ENCODE measurements around the gene ATP6V1A.

The ATP6V1A gene

DNA sequence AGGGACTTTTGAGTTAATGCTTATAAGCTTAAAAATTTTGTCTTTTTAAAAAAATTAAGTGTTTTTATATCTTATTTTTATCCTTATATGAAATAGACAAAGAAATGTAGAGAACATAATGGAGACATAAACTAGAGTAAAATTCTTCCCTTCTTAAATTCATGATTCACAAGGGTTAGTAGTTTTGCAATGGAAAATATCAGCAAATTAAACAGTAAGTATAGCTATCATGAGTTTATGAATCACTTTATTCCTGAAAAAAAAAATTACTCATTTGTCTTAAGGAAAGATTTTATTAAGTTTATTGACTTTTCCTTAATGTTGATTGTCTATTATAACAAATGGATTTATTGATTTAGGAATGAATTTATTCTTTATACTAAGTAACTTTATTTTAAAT, 4.3 kb downstream of the ATP6V1A start:
- Histone ChIP-seq H3K79me2 (ENCODE audit: control insufficient read depth, insufficient read depth, low read length) (peaks cover 4% of the 10 kb centered on the region), H2AK5ac (ENCODE audit: low read length) (no peak overlapping the region), H3K9ac (ENCODE audit: low read length) (no peak overlapping the region), H4K5ac (ENCODE audit: low read length) (no peak overlapping the region), H3K18ac (ENCODE audit: low read length) (no peak overlapping the region), H3K4me2 (ENCODE audit: low read length) (no peak overlapping the region), H3K4ac (ENCODE audit: low read depth, low read length) (no peak overlapping the region), H3K56ac (ENCODE audit: low read length) (no peak overlapping the region), H3K36me3 (ENCODE audit: control insufficient read depth, insufficient read depth, low read length) (no peaks in the 10 kb centered on the region), H4K8ac (ENCODE audit: low read depth, low read length) (no peak overlapping the region), H3K27me3 (ENCODE audit: insufficient read depth, low read length, poor library complexity) (no peaks in the 10 kb centered on the region), H3K4me3 (ENCODE audit: low read length) (no peak overlapping the region), H2BK15ac (replicated peaks; ENCODE audit: low read depth) (no peak overlapping the region), H2BK5ac (ENCODE audit: low read length) (no peak overlapping the region), H3K27ac (ENCODE audit: low read depth, low read length) (no peak overlapping the region), H3K79me1 (ENCODE audit: low read length) (peaks cover 6% of the 10 kb centered on the region), H3K4me1 (ENCODE audit: control insufficient read depth, low read depth, low read length) (no peaks in the 10 kb centered on the region), H2BK120ac (ENCODE audit: low read depth, low read length) (no peak overlapping the region), H3K23ac (ENCODE audit: low read length) (no peak overlapping the region)
- no peak for DNase-seq

DNA sequence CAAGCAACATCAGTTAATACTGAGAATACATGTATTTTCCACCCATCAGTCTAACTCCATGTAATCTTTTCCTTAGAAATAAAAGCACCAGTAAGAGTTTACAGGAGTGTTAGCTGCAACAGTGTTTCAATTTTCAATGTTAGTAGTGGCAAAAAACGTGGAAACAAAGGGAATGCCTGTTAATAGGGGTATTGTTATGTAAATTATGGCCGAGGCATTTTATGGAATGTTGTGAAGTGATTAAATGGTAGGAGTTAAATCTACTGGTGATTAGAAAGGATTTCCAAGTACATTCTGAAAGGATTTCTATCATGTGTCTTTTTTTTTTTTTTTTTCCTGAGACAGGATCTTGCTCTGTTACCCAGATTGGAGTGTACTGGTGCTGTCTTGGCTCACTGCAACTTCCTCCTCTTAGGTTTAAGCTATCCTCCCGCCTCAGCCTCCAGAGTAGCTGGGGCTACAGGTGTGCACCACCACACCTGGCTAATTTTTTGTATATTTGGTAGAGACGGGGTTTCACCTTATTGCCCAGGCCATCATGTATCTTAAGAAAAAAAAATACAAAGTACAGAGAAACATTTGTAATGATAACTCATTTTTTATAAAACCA, 6.6 kb downstream of the ATP6V1A start:
- Histone ChIP-seq H2BK120ac (ENCODE audit: low read depth, low read length) (no peak overlapping the region), H4K8ac (ENCODE audit: low read depth, low read length) (no peak overlapping the region), H2BK15ac (replicated peaks; ENCODE audit: low read depth) (no peak overlapping the region), H3K18ac (ENCODE audit: low read length) (no peak overlapping the region), H2AK5ac (ENCODE audit: low read length) (no peak overlapping the region), H3K36me3 (ENCODE audit: control insufficient read depth, insufficient read depth, low read length) (no peaks in the 10 kb centered on the region), H4K5ac (ENCODE audit: low read length) (no peak overlapping the region), H3K23ac (ENCODE audit: low read length) (no peak overlapping the region), H3K4me2 (ENCODE audit: low read length) (no peak overlapping the region), H3K79me1 (ENCODE audit: low read length) (no peaks in the 10 kb centered on the region), H3K27ac (ENCODE audit: low read depth, low read length) (no peak overlapping the region), H3K4ac (ENCODE audit: low read depth, low read length) (no peak overlapping the region), H3K4me1 (ENCODE audit: control insufficient read depth, low read depth, low read length) (no peaks in the 10 kb centered on the region), H3K4me3 (ENCODE audit: low read length) (no peak overlapping the region), H3K79me2 (ENCODE audit: control insufficient read depth, insufficient read depth, low read length) (peaks cover 2% of the 10 kb centered on the region), H3K27me3 (ENCODE audit: insufficient read depth, low read length, poor library complexity) (no peaks in the 10 kb centered on the region), H2BK5ac (ENCODE audit: low read length) (no peak overlapping the region), H3K56ac (ENCODE audit: low read length) (no peak overlapping the region), H3K9ac (ENCODE audit: low read length) (no peak overlapping the region)
- whole genome bisulfite sequencing (ENCODE audit: extremely low coverage, insufficient coverage, low lambda C conversion rate): 100% methylated on average over 1 of the region's 4 CpGs
- DNase-seq: peak; percentile 74

DNA sequence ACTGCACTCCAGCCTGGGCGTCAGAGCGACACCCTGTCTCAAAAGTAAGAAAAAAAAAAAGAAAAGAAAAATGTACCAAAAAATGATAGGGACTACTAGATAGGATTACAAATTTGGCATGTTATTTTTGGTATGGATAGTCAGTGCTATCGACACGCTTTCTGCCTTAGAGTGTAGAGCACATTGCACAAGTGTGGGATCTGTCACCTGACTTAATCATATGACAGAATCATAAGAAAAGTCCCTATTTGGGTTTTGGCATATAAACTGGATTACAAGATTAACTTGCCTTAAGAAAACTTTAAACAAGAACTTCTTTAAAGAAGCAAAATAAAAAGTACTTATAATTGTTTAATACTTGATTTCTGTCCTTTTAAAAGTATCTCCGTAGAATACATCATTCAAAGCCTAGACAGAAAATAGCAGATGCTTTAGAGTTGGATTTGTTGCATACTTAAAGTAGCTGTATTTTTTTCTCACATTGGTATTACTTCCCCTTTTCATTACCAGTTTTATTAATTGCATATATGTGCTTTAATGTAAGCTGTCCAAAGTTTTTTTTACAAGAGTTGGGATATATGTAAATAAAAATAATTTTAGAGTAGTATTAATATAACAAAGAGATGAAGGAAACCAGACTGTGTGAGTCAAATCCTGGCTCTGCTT, 7.8 kb downstream of the ATP6V1A start:
- Histone ChIP-seq H3K4ac (ENCODE audit: low read depth, low read length) (no peak overlapping the region), H3K56ac (ENCODE audit: low read length) (no peak overlapping the region), H3K27ac (ENCODE audit: low read depth, low read length) (no peak overlapping the region), H3K18ac (ENCODE audit: low read length) (no peak overlapping the region), H4K8ac (ENCODE audit: low read depth, low read length) (no peak overlapping the region), H3K23ac (ENCODE audit: low read length) (no peak overlapping the region), H2BK15ac (replicated peaks; ENCODE audit: low read depth) (no peak overlapping the region), H3K27me3 (ENCODE audit: insufficient read depth, low read length, poor library complexity) (no peaks in the 10 kb centered on the region), H4K5ac (ENCODE audit: low read length) (no peak overlapping the region), H3K79me2 (ENCODE audit: control insufficient read depth, insufficient read depth, low read length) (peaks cover 2% of the 10 kb centered on the region), H3K79me1 (ENCODE audit: low read length) (no peaks in the 10 kb centered on the region), H3K9ac (ENCODE audit: low read length) (no peak overlapping the region), H2BK120ac (ENCODE audit: low read depth, low read length) (no peak overlapping the region), H3K4me3 (ENCODE audit: low read length) (no peak overlapping the region), H3K36me3 (ENCODE audit: control insufficient read depth, insufficient read depth, low read length) (no peaks in the 10 kb centered on the region), H3K4me2 (ENCODE audit: low read length) (no peak overlapping the region), H2AK5ac (ENCODE audit: low read length) (no peak overlapping the region), H3K4me1 (ENCODE audit: control insufficient read depth, low read depth, low read length) (no peaks in the 10 kb centered on the region), H2BK5ac (ENCODE audit: low read length) (no peak overlapping the region)
- WGBS (ENCODE audit: extremely low coverage, insufficient coverage, low lambda C conversion rate): no CpG with 5 or more reads among the region's 5 CpGs
- no peak for DNase-seq

DNA sequence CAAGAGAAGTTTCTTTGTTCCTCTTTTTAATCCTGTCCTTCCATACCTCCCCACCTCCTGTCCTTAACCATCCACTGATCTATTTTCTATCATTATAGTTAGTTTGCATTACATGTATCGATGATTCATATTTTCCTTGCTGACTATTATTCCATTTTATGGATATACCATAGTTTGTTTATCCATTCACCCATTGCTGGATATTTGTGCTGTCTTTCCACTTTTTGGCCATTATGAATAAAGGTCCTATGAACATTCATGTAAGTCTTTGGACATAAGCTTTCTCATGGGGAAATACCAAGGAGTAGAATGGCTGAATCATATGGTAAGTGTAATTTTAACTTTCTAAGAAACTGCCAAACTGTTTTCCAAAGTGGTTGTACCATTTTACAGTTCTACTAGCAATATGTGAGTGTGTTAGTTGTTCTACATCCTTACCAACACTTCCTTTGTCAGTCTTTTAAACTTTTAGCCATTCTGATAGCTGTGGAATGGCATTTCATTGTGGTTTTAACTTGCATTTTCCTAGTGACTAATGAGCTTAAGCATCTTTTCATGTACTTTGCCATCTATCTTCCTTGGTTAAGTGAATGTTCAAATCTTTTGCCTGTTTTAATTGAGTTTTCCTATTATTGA, 11.7 kb downstream of the ATP6V1A start:
- Histone ChIP-seq H3K4me1 (ENCODE audit: control insufficient read depth, low read depth, low read length) (no peaks in the 10 kb centered on the region), H3K4ac (ENCODE audit: low read depth, low read length) (no peak overlapping the region), H3K27me3 (ENCODE audit: insufficient read depth, low read length, poor library complexity) (no peaks in the 10 kb centered on the region), H2BK5ac (ENCODE audit: low read length) (no peak overlapping the region), H4K5ac (ENCODE audit: low read length) (no peak overlapping the region), H3K79me2 (ENCODE audit: control insufficient read depth, insufficient read depth, low read length) (no peaks in the 10 kb centered on the region), H2BK15ac (replicated peaks; ENCODE audit: low read depth) (no peak overlapping the region), H3K23ac (ENCODE audit: low read length) (no peak overlapping the region), H4K8ac (ENCODE audit: low read depth, low read length) (no peak overlapping the region), H3K4me3 (ENCODE audit: low read length) (no peak overlapping the region), H3K9ac (ENCODE audit: low read length) (no peak overlapping the region), H2BK120ac (ENCODE audit: low read depth, low read length) (no peak overlapping the region), H3K18ac (ENCODE audit: low read length) (no peak overlapping the region), H3K79me1 (ENCODE audit: low read length) (no peaks in the 10 kb centered on the region), H3K27ac (ENCODE audit: low read depth, low read length) (no peak overlapping the region), H3K36me3 (ENCODE audit: control insufficient read depth, insufficient read depth, low read length) (no peaks in the 10 kb centered on the region), H2AK5ac (ENCODE audit: low read length) (no peak overlapping the region), H3K4me2 (ENCODE audit: low read length) (no peak overlapping the region), H3K56ac (ENCODE audit: low read length) (no peak overlapping the region)
- no peak for DNase-seq
- no CpG with 5 or more reads among the region's 1 CpG for WGBS (ENCODE audit: extremely low coverage, insufficient coverage, low lambda C conversion rate)

DNA sequence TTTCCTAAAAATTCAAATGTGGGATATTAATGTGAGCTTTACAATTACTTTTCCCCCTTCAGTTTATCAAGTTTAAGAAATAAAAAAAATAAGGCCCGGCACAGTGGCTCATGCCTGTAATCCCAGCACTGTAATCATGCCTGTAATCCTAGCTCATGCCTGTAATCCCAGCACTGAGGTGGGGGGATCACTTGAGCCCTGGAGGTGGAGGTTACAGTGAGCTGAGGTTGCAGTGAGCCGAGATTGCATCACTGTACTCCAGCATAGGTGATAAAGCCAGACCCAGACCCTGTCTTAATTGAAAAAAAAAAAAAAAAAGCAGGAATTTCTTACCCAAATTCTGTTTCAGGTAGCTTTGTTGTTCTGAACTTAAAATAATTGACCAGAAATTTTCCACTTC, 17.9 kb downstream of the ATP6V1A start:
- H3K4ac ChIP-seq (ENCODE audit: low read depth, low read length): no peak overlapping the region
- no peak overlapping the region for H2AK5ac ChIP-seq (ENCODE audit: low read length)
- WGBS (ENCODE audit: extremely low coverage, insufficient coverage, low lambda C conversion rate): no CpG with 5 or more reads among the region's 2 CpGs
- no peak overlapping the region for H3K56ac ChIP-seq (ENCODE audit: low read length)
- peak; percentile 50 for DNase-seq
- no peak overlapping the region for H2BK15ac ChIP-seq (replicated peaks; ENCODE audit: low read depth)
- no peak overlapping the region for H3K18ac ChIP-seq (ENCODE audit: low read length)
- H2BK5ac ChIP-seq (ENCODE audit: low read length): no peak overlapping the region
- H3K27me3 ChIP-seq (ENCODE audit: insufficient read depth, low read length, poor library complexity): no peaks in the 10 kb centered on the region
- no peaks in the 10 kb centered on the region for H3K36me3 ChIP-seq (ENCODE audit: control insufficient read depth, insufficient read depth, low read length)
- no peak overlapping the region for H4K8ac ChIP-seq (ENCODE audit: low read depth, low read length)
- H3K4me2 ChIP-seq (ENCODE audit: low read length): no peak overlapping the region
- H2BK120ac ChIP-seq (ENCODE audit: low read depth, low read length): no peak overlapping the region
- no peak overlapping the region for H3K9ac ChIP-seq (ENCODE audit: low read length)
- no peak overlapping the region for H3K4me3 ChIP-seq (ENCODE audit: low read length)
- no peaks in the 10 kb centered on the region for H3K79me1 ChIP-seq (ENCODE audit: low read length)
- H3K23ac ChIP-seq (ENCODE audit: low read length): no peak overlapping the region
- no peak overlapping the region for H4K5ac ChIP-seq (ENCODE audit: low read length)
- H3K79me2 ChIP-seq (ENCODE audit: control insufficient read depth, insufficient read depth, low read length): no peaks in the 10 kb centered on the region
- no peak overlapping the region for H3K27ac ChIP-seq (ENCODE audit: low read depth, low read length)
- H3K4me1 ChIP-seq (ENCODE audit: control insufficient read depth, low read depth, low read length): no peaks in the 10 kb centered on the region

DNA sequence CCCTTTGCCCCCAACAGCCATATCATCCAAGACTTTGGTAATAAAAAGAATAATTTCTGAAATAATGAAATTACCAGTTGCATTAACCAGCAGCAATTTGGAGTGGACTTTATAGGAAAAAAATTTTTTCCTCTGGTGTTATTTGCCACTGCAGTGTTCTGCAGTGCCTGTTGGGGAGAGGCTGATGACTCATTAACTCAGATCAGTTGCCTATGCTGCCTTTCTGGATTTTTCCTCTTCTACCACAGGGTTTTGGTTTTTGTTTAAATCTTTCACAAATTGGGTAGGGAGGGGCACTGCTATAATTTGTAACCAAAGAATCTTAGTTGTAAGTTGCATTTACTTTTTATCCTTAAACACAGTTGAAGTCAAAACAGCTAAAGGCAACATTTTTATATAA, 22.7 kb downstream of the ATP6V1A start:
- Histone ChIP-seq H3K23ac (ENCODE audit: low read length) (no peak overlapping the region), H3K4ac (ENCODE audit: low read depth, low read length) (no peak overlapping the region), H3K27ac (ENCODE audit: low read depth, low read length) (no peak overlapping the region), H4K8ac (ENCODE audit: low read depth, low read length) (no peak overlapping the region), H3K79me1 (ENCODE audit: low read length) (no peaks in the 10 kb centered on the region), H3K56ac (ENCODE audit: low read length) (no peak overlapping the region), H2BK120ac (ENCODE audit: low read depth, low read length) (no peak overlapping the region), H3K79me2 (ENCODE audit: control insufficient read depth, insufficient read depth, low read length) (no peaks in the 10 kb centered on the region), H4K5ac (ENCODE audit: low read length) (no peak overlapping the region), H2BK15ac (replicated peaks; ENCODE audit: low read depth) (no peak overlapping the region), H3K4me3 (ENCODE audit: low read length) (no peak overlapping the region), H2BK5ac (ENCODE audit: low read length) (no peak overlapping the region), H3K36me3 (ENCODE audit: control insufficient read depth, insufficient read depth, low read length) (no peaks in the 10 kb centered on the region), H3K9ac (ENCODE audit: low read length) (no peak overlapping the region), H3K18ac (ENCODE audit: low read length) (no peak overlapping the region), H3K27me3 (ENCODE audit: insufficient read depth, low read length, poor library complexity) (no peaks in the 10 kb centered on the region), H3K4me1 (ENCODE audit: control insufficient read depth, low read depth, low read length) (no peaks in the 10 kb centered on the region), H2AK5ac (ENCODE audit: low read length) (no peak overlapping the region), H3K4me2 (ENCODE audit: low read length) (no peak overlapping the region)
- DNase-seq: no peak

Data from mesendoderm (in vitro differentiated cells).